GM12864 (cell line): Measurements from ENCODE around the gene PTPRM.

Source experiments
- DNase-seq: peaks from one replicate; pipeline ENCODE4 v3.0.0-alpha.2; 2011; ENCODE audit warnings: low read depth
- H3K4me3 ChIP-seq: 2 replicates; pipeline ENCODE4 v1.5.1; 2011; ENCODE audit warnings: mild to moderate bottlenecking, low read depth, low read length, control low read depth
- TF ChIP-seq, protein P1 (sequence below): IDR thresholded peaks from 2 replicates; pipeline ENCODE4 v1.5.1; 2011; ENCODE audit warnings: low read depth, mild to moderate bottlenecking, moderate library complexity, low read length, control low read depth, inconsistent platforms; ENCODE audit errors: missing control alignments

Gene PTPRM

DNA sequence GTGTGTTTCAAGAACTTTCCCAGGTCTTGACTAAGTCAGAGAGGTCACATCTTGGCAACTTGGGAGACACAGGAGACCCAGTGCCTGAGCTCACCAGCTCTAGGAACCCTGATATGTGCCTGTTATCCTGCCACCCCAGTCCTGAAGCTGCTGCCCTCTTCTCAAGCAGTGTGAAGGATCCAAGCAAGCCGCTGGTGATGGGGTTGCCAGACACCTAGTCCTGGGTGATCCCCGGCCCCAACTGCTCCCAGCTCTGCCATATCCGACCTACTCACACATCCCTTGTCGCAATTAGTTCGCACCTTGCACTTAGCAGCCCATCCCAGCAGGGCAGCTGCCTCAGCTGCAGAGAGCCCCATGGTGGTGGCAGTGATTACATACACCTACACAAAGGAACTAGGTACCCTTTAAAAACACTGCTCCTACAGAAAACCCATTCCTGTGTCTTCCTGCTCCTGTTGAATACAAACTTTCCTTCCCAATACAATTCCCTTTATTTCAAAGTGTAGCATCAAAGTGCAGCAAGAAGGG is 794.9 kb downstream of the PTPRM start:
- no peak for DNase-seq
- TF ChIP-seq, protein P1, sequence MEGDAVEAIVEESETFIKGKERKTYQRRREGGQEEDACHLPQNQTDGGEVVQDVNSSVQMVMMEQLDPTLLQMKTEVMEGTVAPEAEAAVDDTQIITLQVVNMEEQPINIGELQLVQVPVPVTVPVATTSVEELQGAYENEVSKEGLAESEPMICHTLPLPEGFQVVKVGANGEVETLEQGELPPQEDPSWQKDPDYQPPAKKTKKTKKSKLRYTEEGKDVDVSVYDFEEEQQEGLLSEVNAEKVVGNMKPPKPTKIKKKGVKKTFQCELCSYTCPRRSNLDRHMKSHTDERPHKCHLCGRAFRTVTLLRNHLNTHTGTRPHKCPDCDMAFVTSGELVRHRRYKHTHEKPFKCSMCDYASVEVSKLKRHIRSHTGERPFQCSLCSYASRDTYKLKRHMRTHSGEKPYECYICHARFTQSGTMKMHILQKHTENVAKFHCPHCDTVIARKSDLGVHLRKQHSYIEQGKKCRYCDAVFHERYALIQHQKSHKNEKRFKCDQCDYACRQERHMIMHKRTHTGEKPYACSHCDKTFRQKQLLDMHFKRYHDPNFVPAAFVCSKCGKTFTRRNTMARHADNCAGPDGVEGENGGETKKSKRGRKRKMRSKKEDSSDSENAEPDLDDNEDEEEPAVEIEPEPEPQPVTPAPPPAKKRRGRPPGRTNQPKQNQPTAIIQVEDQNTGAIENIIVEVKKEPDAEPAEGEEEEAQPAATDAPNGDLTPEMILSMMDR = no peak
- H3K4me3 ChIP-seq = no peak overlapping the region

- TF ChIP-seq, protein P1 = no peak
- DNase-seq = no peak
- H3K4me3 ChIP-seq = no peak overlapping the region
Measured at GRCh38 chr18:8362863-8363262, 795.7 kb downstream of the PTPRM start.

DNA sequence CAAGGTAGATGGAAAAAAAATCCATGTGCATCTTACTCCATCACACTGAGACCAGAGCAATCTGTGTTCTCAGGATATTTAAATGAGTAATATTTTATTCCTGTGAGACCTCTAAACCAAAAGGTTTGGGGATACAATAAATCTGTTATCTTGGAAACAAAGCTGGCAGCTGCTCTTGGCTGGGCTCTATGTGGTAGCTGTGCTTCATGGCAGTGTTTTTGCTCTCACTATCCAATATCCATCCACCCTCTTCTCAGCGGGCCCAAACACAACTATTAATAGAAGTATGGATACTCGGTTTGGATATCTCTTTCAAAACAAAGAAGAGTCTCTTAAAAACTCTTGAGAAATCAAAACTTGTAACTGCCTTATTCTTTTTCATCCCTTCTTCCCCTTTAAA is 797.3 kb downstream of the PTPRM start:
- TF ChIP-seq, protein P1 = no peak
- no peak for DNase-seq
- no peak overlapping the region for H3K4me3 ChIP-seq

GRCh38 chr18:8365006-8365405 is 797.9 kb downstream of the PTPRM start:
- no peak for DNase-seq
- no peak overlapping the region for H3K4me3 ChIP-seq
- TF ChIP-seq, protein P1 = no peak

- TF ChIP-seq, protein P1 = no peak
- H3K4me3 ChIP-seq = no peak overlapping the region
- DNase-seq = no peak
Measured at GRCh38 chr18:8365528-8365927, 798.4 kb downstream of the PTPRM start.

- no peak for DNase-seq
- TF ChIP-seq, protein P1 = no peak
- H3K4me3 ChIP-seq = no peak overlapping the region
Measured at GRCh38 chr18:8366070-8366469, 799.0 kb downstream of the PTPRM start.

DNA sequence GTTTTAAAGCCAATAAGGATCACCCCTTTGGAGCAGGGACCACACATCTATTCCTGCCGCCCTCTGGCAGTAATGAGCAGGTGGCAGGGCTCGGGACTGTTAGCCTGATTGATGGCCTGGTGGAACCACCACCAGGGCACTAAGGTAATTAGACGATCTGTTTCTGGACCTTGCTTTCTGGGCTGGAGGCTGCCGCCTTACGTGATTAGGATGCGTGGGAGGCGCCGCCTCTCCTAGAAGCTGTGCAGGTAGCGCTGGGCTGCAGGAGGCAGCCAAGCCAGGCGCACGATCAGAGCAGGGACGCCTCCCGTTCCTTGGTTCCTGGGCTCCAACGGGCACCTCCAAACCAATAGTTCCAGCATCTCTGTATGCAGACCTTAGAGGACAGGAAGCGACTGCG is 799.5 kb downstream of the PTPRM start:
- no peak for DNase-seq
- TF ChIP-seq, protein P1 = no peak
- no peak overlapping the region for H3K4me3 ChIP-seq
